H1 (cell line): Measurements from ENCODE around the gene RNF44. TPM values are rescaled to one million over a fixed set of nuclear protein-coding genes. Genes with fewer than 3 reads are reported as not detected.

Experiments used
- CREB1 ChIP-seq: IDR thresholded peaks from 2 replicates; pipeline ENCODE4 v1.6.1; 2012; ENCODE audit warnings: inconsistent platforms
- CTCF ChIP-seq, 3 experiments: IDR thresholded peaks; 1 replicate in 2 of 3; 2 replicates in 1 of 3; pipeline versions ENCODE4 v1.5.1 to v1.6.1; 2011; ENCODE audit warnings: low read length in 3 of 3, mild to moderate bottlenecking in 3 of 3, inconsistent platforms in 2 of 3, low read depth in 1 of 3, moderate library complexity in 1 of 3; ENCODE audit not compliant: insufficient read depth in 1 of 3; ENCODE audit errors: control extremely low read depth in 1 of 3
- EP300 ChIP-seq, 2 experiments: IDR thresholded peaks; 1 replicate in 1 of 2; 2 replicates in 1 of 2; pipeline ENCODE4 v1.6.1; 2011 to 2012; ENCODE audit warnings: low read depth in 2 of 2, low read length in 2 of 2, mild to moderate bottlenecking in 2 of 2, borderline replicate concordance in 1 of 2, inconsistent platforms in 1 of 2, moderate library complexity in 1 of 2
- GTF2F1 ChIP-seq: IDR thresholded peaks from 2 replicates; pipeline ENCODE4 v1.6.1; 2012; ENCODE audit warnings: low read depth, low read length, improper control_type of control experiment, borderline replicate concordance
- HDAC6 ChIP-seq: IDR thresholded peaks from one replicate; pipeline ENCODE4 v1.7.1; 2012; ENCODE audit warnings: low read depth, mild to moderate bottlenecking, inconsistent platforms, low read length, moderate library complexity
- TBP ChIP-seq: IDR thresholded peaks from 2 replicates; pipeline ENCODE4 v1.6.1; 2011; ENCODE audit warnings: low read depth, low read length, improper control_type of control experiment
- TEAD4 ChIP-seq: IDR thresholded peaks from 2 replicates; pipeline ENCODE4 v1.6.1; 2012; ENCODE audit warnings: low read depth, low read length, inconsistent platforms, mixed read lengths
- YY1 ChIP-seq: IDR thresholded peaks from 2 replicates; pipeline ENCODE4 v1.6.1; 2011; ENCODE audit warnings: low read depth, mild to moderate bottlenecking, low read length
- polyA plus RNA-seq, 7 experiments: library from polyadenylated mRNA; depleted of rRNA in 3 of 7; stranded (reverse) in 5 of 7; unstranded in 2 of 7; fragments of >200 nt in 5 of 7; fragments of 200-250 nt in 2 of 7; gene quantifications; 1 replicate in 5 of 7; 2 replicates in 1 of 7; 4 replicates in 1 of 7; pipeline versions ENCODE4 v1.2.1 to v1.2.3, GENCODE V29; 2011 to 2013; ENCODE audit warnings: missing spikeins in 2 of 7, mixed read lengths in 2 of 7
- total RNA-seq: library from RNA; stranded (reverse); fragmentation: NEBNext Ultra II Directional; extraction: Animal tissue kit (Norgen Biotek cat#: 25700); gene quantifications from 2 replicates; pipeline ENCODE4 v1.2.1, GENCODE V29; 2021

The RNF44 gene
- total and polyA plus RNA-seq, 2 of the 8 experiments (the other 6 are each of a cell fraction or from before 2014, with no cell fraction given) = 54.7 to 164 TPM

GRCh38 chr5:176578391-176578808, 41.2 kb upstream of the RNF44 start (continued):
- TF ChIP-seq EP300 (IDR thresholded peaks at IDR 0.05; ENCODE audit: borderline replicate concordance in 1 of 2, low read depth in 2 of 2, low read length in 2 of 2) (no peak), HDAC6 (no peak), TBP (peak; percentile 53; the same call in 1 of the 2 replicates), CTCF (IDR thresholded peaks at IDR 0.05; ENCODE audit: control extremely low read depth in 1 of 3, insufficient read depth in 1 of 3, low read depth in 1 of 3, low read length in 3 of 3) (peak in 2 of 3 experiments; percentile 84 to 97; a peak in 3 of 4 replicates), YY1 (0 out of 2 replicates have a peak, but pooled peaks have one; percentile 5), TEAD4 (no peak), CREB1 (peak; percentile 69), GTF2F1 (no peak)
